Colonic mucosa (tissue), 4 donors: Measurements from ENCODE around the gene FBLN7. TPM values are rescaled to one million over a fixed set of nuclear protein-coding genes. Genes with fewer than 3 reads are reported as not detected.

Experiments
- DNase-seq: peaks from one replicate; pipeline ENCODE4 v3.0.0-alpha.2; 2020
- H3K27ac ChIP-seq: fragments of 200-600 bp; one replicate; pipeline ENCODE4 v1.8.0; 2021
- H3K27me3 ChIP-seq: fragments of 200-600 bp; one replicate; pipeline ENCODE4 v1.8.0; 2021
- H3K36me3 ChIP-seq: fragments of 200-600 bp; one replicate; pipeline ENCODE4 v1.8.0; 2021
- H3K4me1 ChIP-seq: fragments of 200-600 bp; one replicate; pipeline ENCODE4 v1.8.0; 2021; ENCODE audit warnings: mild to moderate bottlenecking
- H3K4me3 ChIP-seq: fragments of 200-600 bp; one replicate; pipeline ENCODE4 v1.8.0; 2021
- H3K9ac ChIP-seq, 2 donors: one replicate each; pipeline ENCODE4 v1.7.0; 2013; ENCODE audit warnings: control low read depth in 2 of 2, low read depth in 2 of 2, low read length in 2 of 2
- H3K9me3 ChIP-seq: fragments of 200-600 bp; one replicate; pipeline ENCODE4 v1.8.0; 2021
- intact Hi-C: fragments of 100-400 bp; cut with DNase I; formaldehyde crosslinking; loops from one replicate; pipeline ENCODE4 v1.14.1; 2022
- total RNA-seq, 2 donors: library from RNA; stranded (reverse); fragmentation: NEBNext Ultra II Directional in 1 of 2; extraction: Animal tissue kit (Norgen Biotek cat#: 25700) in 1 of 2; gene quantifications; one replicate each; pipeline ENCODE4 v1.2.1, GENCODE V29; 2021
- TF ChIP-seq, protein P1 (sequence below): fragments of 200-600 bp; IDR thresholded peaks from one replicate; pipeline ENCODE4 v1.8.0; 2022; ENCODE audit warnings: antibody characterized with exemption, mild to moderate bottlenecking
- donor health status: healthy.
- donor health status: DM: no; HTN: no; CAD: no.
- donor health status: DM: no; HTN: no; CAD: no.

The FBLN7 gene
- total RNA-seq, 2 donors from 2014 or later, result 0.10 to 0.66 TPM

DNA sequence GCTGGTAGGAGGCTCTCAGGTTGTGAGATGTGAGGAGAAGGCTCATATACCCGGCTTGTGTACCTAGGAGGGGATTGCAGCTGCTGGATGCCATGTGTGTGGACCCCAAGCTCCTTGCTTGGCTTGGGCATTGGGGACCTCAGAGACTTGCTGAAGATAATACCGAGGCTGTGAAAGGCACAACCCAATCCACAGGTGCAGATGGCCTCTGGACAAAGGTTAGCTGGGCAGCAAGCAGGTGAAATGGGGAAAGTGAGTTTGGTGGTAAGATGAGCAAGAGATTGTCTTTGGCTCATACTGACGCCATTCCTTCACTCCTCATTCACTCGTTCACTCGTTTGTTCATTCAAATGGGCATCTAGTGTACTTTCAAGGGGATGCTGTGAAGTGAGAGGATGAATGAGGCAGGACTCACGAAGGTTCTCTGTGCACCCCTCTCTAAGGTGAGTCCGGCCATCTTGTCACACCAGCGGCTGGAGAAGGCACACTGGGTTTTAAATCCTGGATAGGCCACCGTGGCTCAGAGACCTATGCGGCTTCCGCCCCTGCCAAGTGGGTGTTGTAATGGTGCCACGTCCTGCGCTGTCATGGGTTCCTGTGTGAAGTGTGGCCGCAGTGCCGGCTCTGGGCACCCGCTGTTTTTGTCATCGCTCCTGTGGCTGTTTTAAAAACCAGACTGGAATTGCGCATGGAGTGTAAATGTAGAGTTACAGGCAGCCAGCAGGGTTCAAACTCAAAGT is 13.7 kb downstream of the FBLN7 start:
- intact Hi-C loops, result no loop called here
- no peaks in the 10 kb centered on the region for H3K27me3 ChIP-seq
- no peaks in the 10 kb centered on the region for H3K4me1 ChIP-seq
- H3K9ac ChIP-seq, result no peak overlapping the region
- no peaks in the 10 kb centered on the region for H3K9me3 ChIP-seq
- H3K4me3 ChIP-seq, result no peak overlapping the region
- H3K27ac ChIP-seq, result no peak overlapping the region
- H3K36me3 ChIP-seq, result no peaks in the 10 kb centered on the region
- DNase-seq, result peak; percentile 6
- TF ChIP-seq, protein P1, sequence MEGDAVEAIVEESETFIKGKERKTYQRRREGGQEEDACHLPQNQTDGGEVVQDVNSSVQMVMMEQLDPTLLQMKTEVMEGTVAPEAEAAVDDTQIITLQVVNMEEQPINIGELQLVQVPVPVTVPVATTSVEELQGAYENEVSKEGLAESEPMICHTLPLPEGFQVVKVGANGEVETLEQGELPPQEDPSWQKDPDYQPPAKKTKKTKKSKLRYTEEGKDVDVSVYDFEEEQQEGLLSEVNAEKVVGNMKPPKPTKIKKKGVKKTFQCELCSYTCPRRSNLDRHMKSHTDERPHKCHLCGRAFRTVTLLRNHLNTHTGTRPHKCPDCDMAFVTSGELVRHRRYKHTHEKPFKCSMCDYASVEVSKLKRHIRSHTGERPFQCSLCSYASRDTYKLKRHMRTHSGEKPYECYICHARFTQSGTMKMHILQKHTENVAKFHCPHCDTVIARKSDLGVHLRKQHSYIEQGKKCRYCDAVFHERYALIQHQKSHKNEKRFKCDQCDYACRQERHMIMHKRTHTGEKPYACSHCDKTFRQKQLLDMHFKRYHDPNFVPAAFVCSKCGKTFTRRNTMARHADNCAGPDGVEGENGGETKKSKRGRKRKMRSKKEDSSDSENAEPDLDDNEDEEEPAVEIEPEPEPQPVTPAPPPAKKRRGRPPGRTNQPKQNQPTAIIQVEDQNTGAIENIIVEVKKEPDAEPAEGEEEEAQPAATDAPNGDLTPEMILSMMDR, result no peak

DNA sequence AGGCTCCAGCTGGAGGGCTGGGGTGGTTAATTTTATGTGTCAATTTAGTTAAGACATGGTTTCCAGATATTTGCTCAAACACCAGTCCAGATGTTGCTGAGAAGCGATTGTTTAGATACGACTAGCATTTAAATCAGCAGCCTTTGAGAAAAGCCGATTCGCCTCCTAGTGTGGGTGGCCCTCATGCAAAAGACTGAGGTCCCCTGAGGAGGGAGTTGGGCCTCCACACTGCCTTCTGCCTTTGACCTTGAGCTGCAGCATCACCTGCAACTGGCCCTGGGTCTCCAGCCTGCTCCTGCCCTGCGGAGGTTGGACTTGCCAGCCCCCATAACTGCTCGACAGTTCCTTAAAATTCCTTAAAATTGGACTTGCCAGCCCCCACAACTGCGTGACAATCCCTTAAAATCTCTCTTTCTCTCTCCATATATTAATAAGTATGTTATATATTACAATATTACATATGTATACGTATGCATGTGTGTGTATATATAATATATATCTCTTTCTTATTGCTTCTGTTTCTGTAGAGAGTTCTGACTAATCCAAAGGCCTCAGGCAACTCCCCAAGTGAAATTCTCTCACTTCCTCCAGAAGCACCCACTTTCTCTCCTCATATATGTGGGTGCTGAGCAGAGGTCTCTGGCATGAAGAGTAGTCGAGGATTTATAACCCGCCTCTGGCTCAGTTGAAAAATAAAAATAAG is 14.4 kb downstream of the FBLN7 start:
- H3K9ac ChIP-seq, result no peak overlapping the region
- TF ChIP-seq, protein P1, result no peak
- no peak for DNase-seq
- H3K4me3 ChIP-seq, result no peak overlapping the region
- H3K27me3 ChIP-seq, result no peaks in the 10 kb centered on the region
- H3K27ac ChIP-seq, result no peak overlapping the region
- no peaks in the 10 kb centered on the region for H3K36me3 ChIP-seq
- intact Hi-C loops, result no loop called here
- no peaks in the 10 kb centered on the region for H3K9me3 ChIP-seq
- no peaks in the 10 kb centered on the region for H3K4me1 ChIP-seq

DNA sequence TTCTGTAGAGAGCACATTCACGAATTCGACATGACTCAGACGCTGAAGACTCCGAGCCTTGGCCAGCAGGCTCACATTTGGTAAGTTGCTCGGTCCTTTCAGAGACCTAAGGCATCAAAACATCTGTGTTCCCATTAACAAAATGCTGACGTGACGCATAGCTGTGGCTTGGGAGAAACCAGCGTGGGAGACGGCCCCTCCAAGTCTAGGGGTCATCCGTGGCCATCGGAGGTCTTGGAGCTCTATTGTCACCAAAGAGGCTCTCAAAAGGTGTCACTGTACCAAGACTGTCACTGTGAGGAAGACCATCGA is 14.9 kb downstream of the FBLN7 start:
- no peak overlapping the region for H3K9ac ChIP-seq
- DNase-seq, result no peak
- no peak overlapping the region for H3K27ac ChIP-seq
- TF ChIP-seq, protein P1, result no peak
- no peaks in the 10 kb centered on the region for H3K36me3 ChIP-seq
- H3K4me1 ChIP-seq, result no peaks in the 10 kb centered on the region
- no peak overlapping the region for H3K4me3 ChIP-seq
- H3K9me3 ChIP-seq, result no peaks in the 10 kb centered on the region
- H3K27me3 ChIP-seq, result no peaks in the 10 kb centered on the region
- intact Hi-C loops, result no loop called here

DNA sequence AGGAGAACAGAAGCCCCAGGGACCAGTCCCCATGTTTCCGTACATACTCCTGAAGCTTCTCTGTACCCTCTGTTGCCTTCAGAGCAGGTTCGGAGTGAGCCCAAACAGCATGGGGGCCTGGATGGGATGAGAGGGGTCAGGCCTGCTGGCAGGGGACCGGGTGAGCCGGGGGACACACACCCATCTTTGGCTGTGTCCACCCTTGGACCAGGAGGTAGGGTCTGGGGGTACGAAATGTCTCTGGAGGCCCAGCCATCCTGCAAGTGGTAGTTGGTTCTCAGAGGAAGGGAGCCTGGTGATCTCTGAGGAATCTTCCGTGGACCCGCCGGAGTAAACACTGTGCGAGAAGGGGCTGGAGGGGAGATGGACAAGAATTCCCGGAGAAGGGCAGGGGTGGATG is 15.3 kb downstream of the FBLN7 start:
- no peaks in the 10 kb centered on the region for H3K27me3 ChIP-seq
- no peak overlapping the region for H3K27ac ChIP-seq
- H3K36me3 ChIP-seq, result no peaks in the 10 kb centered on the region
- no peak for DNase-seq
- no peak overlapping the region for H3K9ac ChIP-seq
- intact Hi-C loops, result no loop called here
- no peak overlapping the region for H3K4me3 ChIP-seq
- H3K9me3 ChIP-seq, result no peaks in the 10 kb centered on the region
- TF ChIP-seq, protein P1, result no peak
- H3K4me1 ChIP-seq, result no peaks in the 10 kb centered on the region

DNA sequence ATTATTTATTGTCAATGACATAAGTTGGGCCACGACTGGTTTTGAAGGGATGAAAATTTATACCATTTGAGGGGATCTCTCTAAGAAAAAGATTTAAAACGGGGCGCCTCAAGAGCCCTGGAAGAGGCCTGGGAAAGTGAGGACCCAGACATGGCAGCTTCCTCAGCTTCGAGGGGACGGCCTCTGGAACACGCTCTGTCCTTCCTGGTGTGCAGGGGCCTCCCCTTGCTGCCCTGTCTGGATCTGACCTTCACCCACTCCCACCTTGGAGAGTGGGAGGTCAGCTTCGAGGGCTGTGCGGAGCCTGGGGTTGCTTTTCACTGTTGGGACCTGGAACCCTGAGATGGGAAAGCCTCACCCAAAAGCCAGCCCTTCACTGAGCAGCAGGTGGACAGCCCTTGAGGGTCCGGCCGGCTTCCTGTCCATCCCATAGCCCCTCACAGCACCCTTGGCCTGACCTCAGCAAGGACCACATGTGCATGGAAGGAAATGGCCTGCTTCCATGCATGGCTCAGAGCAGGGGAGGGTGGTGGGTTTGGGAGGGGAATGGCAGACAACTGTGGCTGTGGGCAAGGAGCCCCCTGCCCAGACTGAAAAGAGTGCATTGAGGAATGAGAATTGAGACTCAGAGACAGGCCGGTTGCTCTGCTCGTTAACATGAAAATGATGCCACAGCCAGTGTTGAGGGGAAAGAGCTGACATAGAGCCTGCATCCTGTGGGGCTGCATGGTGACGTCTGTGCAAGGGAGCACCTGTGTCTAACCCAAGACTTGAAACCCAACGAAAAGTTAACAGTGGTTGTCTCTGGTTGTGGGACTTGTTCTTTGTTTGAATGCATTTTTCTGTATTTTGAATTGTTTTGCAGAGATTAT is 16.3 kb downstream of the FBLN7 start:
- Histone ChIP-seq H3K9me3 (no peaks in the 10 kb centered on the region), H3K36me3 (no peaks in the 10 kb centered on the region), H3K9ac (no peak overlapping the region), H3K27ac (no peak overlapping the region), H3K27me3 (no peaks in the 10 kb centered on the region), H3K4me1 (no peaks in the 10 kb centered on the region), H3K4me3 (no peak overlapping the region)
- no peak for DNase-seq
- intact Hi-C loops, result no loop called here
- TF ChIP-seq, protein P1, result no peak
